Fibroblast of the conjunctiva (primary cell): Measurements from ENCODE around the gene COQ7.

Experiments
- DNase-seq: peaks from one replicate; pipeline ENCODE4 v3.0.0-alpha.2; 2010; ENCODE audit warnings: low read depth

Gene COQ7

DNA sequence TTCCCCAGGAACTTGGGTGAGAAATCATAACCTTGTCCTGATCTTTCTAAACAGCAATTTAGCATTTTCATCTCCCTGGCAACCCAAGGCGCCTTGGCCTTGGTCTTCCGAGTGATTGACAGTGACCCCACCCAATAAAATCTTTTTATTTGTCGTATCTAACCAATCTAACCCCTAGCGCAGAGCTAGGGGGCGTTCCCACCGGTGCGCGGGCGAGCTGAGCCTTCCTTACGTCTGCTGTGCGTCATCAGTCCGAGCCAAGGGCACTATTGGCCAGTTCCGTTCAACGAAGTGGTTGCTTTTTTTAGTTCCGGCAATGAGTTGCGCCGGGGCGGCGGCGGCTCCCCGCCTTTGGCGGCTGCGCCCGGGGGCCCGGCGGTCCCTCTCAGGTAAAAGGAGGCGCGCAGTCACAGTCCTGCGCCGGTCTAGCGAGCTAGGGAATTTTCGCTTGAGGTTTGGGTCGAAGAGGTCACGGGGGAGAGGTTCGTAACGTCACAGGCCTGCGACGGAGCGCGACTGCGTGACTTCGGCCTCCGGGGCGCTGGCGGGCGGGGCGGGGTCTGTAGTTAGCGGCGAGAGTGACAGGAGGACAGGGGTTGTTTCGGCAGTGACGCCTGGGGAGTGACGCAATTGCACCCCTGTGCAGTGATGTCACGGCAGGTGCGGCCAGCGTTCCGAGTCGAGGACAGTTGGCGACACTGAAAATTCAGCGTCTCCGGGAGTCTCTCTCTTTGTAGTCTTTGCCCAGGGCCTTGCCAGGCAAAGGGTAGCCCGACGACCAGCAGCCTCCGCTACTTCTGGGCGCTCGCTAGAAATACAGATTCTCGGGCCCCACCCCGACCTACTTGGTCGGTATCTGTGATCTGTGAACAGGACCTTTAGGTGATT, at the start of gene COQ7:
TSS of gene COQ7 (plus strand) at position 266 of the 888 bp plus-strand sequence. CDS start at position 317, 51 bp downstream.
- peak; percentile 99 for DNase-seq

DNA sequence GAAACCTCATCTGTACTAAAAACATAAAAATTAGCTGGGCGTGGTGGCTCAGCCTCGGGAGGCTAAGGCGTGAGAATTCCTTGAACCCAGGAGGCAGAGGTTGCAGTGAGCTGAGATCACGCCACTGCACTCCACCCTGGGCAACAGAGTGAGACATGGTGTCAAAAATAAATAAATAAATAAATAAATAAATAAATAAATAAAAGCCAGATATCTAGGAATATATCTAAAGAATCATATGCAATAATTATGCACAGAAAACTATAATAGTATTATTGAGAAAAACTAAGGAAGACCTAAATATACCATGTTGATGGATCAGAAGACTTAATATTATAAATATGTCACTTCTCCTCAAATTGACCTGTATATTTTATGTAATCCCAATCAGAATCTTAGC, 46.7 kb upstream of the COQ7 start:
- no peak for DNase-seq

DNA sequence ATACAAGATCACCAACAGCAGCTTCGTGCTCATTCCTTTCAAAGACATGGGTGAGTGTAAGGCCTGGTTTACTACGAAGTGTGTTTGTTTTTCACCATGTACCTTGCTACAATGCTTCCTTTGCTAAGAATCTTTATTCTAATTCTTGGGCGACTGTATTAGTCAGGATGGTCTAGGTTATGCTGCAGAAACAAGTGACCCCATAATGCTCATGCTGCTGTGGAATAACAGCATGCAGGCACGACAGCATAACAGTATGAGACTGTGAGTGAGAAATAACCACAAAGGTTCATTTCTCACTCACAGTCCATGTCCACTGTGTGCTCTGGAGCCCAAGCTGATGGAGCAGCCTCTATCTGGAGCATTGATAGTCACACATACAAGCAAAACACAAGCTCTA, 45.7 kb upstream of the COQ7 start:
- DNase-seq, result no peak

DNA sequence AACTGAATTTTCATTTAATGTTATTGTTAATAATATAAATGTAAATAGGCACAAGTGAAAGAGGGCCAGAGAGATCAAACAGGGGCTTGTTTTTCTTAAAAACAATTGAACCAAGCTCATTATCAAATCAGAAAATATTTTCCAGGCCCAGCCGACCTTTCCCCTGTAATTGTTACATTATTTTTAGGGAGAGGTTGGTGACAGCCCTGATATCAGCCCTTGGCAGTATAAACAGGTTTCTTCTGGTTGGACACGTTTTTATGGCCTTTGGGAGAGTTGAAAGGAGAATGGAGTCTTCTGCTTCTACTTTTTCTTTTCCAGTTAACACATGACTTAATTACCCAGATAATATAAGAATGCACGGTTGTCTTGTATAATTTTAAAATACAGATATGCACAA, 40.0 kb upstream of the COQ7 start:
- no peak for DNase-seq

DNA sequence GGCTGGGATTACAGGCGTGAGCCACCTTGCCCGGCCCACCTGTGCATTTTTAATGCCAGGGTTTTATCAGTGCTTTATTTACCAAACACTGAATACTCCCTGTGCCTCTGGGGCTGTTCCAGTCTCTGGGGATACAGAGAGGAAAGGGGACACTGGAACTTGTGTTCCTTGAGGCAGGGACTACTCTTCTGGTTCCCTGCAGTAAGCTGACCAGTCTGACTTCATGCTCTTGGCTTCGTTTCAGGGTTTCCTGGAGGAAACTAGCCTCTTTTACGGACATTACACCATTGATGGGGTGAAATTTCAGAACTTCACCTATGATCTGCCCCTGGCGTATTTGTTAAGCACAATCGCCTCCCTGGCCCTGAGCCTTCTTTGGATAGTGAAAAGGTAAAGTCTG, 37.4 kb upstream of the COQ7 start:
- DNase-seq, result no peak

DNA sequence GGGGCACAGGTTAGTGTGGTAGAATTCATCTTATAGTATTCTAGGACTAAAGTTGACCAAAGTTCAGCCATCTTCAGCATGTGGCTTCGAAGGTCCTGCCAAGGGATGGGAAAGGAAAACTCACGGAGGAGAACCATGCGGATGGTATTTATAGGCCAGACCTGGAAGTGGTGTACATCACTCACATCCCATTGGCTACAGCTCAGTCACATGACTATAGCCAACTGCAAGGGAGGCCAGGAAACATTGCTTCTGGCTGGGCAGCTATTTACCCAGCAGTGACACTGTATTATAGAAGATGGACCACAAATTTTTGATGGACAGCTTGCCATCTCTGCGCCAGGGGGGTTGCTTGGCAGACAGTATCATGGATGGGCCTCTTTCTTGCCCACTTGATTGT, 35.7 kb upstream of the COQ7 start:
- DNase-seq, result no peak

DNA sequence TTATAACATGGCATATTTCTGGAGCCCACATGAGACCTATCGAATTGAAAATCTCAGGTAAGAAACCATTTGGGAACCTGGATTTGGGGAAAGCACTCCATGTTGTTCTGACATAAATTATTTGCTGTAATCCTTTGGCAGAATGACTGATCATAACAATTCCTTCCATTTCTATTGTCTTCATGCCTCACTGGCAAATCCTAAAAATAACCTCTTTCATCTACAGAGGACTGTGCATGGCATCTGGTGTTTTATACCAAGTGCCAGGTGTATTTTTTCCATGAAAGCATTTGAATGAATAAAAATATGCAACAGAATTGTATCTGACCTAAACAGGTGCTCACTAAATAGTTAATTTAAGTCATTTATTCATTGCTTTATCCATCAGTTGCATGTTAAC, 33.7 kb upstream of the COQ7 start:
- no peak for DNase-seq

DNA sequence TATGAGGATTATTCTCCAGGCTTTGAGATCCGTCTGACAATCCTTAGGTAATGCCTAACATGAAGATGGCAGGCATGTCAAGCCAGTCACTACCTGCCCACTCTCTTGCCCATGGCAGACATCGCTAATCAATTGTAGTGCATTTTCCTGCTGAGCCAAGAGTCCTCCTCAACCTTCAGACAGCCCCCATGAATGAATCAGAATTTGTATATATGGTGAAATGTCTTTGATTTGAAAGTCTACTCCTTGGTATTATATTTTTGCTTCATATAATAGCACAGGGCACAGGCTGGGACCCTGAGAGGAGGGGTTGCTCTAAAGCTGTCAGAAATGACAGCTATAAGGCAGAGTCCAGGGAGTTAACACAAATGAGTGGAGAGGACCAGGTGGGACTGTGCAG, 27.0 kb upstream of the COQ7 start:
- no peak for DNase-seq

DNA sequence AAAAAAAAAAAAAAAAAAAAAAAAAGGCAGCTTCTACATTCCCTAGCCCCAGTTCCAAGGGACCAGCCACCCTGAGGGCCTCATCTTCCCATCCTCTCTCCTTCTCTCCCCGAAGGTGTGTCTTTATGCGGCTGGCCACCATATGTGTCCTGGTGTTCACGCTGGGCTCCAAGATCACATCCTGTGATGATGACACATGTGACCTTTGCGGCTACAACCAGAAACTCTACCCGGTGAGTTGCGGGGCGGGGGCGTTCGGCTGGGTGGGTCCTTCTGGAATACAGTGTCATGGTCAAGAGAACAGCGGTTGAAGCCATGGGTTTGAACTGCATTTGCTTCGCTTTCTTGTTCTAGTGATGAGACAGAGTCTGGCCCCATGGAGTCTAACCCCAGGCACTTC, 22.6 kb upstream of the COQ7 start:
- DNase-seq, result no peak

DNA sequence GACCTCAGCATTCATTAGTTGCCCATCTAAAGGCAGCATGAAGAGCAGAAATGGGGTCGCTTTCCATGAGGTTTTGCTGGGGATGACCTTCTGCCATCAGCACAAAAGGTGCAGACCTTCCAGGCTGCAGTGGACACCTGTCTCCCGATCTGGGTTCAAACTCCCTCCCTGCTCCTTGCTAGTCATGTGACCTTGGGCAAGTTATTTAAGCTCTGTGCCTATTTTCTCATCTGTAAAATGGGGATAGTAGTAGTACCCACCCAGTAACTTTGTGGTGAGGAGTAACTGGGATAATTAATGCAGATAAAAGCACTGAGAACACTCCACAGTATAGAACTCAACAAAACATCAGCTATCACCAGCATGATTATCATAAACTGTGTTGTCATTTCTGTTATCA, 21.4 kb upstream of the COQ7 start:
- DNase-seq, result no peak

DNA sequence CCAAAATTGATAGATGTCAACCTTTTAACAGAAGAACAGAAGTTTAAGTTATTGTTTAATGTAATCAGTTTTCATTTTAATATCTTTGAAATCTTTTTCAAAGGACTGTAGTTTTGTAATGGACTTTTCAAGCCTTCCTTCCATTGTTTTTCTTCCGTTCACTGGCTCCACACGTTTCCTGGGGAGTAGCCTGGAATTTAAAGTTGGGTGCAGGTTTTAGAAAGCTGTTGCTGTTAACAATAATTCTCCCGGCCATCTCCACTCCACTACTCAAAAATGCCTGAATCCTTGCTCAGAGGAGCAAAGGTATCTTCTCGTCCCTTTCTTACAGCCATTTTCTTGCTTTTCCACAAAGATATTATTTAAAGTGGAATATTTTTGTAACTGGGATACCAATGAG, 4.7 kb upstream of the COQ7 start:
- no peak for DNase-seq

DNA sequence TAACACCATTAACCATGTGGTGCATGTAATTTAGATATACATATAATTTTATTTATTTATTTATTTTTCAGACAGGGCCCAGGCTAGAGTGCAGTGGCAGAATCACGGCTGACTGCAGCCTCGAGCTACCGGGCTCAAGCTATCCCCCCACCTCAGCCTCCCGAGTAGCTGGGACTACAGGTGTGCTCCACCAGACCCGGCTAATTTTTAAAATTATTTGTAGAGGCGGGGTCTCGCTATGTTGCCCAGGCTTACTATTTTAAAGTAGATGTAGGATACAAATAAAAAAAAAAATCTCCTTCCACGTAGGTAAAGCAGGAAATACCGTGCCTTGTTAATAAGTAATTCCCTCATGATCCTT, 446 bp upstream of the COQ7 start:
- no peak for DNase-seq

DNA sequence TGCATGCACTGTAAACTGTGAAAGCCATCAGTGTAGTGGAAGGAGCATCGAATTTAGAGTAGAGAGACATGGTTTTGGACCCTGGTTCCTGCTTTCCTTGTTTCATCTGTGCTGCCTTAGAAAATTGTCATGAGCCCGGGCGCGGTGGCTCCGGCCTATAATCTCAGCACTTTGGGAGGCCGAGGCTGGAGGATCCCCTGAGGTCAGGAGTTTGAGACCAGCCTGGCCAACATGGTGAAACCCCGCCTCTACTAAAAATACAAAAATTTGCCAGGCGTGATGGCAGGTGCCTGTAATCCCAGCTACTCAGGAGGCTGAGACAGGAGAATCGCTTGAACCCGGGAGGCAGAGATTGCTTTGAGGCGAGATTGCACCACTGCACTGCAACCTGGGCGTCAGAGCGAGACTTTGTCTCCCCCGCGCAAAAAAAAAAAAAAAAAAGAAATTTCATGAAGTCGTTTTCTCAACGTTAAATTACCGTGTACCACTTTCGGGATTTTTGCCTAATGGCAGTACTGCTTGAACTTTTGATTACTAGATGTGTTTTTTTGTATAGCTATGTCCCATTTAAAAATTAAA, 912 bp downstream of the COQ7 start:
- DNase-seq, result no peak

DNA sequence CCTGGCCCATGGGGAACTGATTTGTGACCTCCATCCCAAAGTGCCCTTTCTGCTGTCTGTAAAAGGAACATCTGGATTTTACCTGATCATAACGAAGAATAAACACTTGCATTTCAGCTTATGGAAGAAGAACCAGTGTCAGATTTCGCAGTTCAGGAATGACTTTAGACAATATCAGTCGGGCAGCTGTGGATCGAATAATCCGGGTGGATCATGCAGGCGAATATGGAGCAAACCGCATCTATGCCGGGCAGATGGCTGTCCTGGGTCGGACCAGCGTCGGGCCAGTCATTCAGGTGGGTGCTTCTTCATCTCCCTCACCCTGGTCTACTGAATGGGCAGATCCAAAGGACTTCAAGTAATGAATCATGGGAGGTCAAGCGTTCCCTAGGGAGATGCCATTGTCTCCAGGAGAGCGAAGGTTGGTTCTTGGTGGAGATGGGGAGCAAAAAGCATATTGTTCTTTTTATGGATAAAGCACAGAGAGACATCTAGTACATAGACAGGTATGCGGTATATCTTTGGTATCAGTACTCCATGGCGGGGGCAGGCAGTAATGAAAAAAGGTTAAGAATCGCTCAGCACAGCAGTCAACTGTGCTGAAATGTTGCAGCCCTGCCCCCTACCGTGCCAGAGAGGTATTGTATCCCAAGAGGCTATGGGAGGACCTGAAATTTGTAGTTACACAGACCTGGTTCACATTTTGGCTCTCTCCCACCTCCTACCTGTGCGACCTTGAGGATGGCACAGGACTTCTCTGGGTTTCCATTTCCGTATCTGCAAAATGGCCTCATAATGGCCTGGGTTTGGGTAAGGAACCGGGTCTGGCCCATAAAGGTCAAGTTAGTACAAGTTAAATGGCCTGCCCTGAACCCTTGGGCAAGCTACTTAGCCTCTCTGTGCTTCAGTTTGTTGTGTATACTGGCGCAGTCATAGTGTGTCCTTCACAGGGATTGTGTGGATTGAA, 4.7 kb downstream of the COQ7 start:
- DNase-seq, result peak; percentile 32

DNA sequence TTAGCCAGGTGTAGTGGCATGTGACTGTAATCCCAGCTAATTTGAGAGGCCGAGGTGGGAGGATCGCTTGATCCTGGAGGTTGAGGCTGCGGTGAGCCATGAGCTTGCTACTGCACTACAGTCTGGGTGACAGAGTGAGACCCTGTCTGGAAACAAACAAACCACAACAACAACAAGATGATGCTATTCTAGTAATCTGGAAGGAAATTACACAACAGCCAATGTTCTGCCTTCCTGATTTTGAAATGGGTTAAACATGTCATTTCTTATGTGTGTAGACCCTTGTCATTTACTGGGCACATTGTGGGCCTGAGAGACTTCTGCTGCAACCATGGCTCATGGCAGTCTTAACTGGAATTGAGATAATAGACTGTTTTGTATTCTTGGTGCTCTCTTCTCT, 5.9 kb downstream of the COQ7 start:
- no peak for DNase-seq

DNA sequence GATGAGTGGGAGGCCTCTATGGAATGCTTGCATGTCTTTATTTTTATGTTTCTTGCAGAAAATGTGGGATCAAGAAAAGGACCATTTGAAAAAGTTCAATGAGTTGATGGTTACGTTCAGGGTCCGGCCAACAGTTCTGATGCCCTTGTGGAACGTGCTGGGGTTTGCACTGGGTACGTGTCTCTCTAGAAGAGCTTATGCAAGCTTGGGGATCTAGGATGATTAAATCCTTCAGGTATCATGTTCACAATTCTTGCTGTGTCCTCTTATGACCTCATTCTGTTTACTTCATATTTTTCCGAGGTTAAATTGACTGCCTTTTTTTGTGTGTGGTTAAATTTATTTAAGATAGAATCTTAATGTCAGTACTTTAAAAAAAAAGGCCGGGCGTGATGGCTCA, 6.4 kb downstream of the COQ7 start:
- no peak for DNase-seq

DNA sequence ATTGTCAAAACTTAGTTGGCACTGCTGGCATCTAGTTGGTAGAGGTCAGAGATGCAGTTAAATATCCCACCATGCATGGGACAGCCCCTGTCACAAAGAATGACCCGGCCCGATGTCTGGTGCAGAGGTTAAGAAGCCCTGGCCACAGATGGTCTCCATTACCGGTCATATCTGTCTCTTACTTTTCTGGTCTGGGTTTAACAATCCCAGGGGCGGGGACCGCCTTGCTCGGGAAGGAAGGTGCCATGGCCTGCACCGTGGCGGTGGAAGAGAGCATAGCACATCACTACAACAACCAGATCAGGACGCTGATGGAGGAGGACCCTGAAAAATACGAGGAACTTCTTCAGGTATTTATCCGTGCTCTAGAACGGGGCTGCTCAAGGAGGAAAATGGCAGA, 8.1 kb downstream of the COQ7 start:
- DNase-seq, result no peak

DNA sequence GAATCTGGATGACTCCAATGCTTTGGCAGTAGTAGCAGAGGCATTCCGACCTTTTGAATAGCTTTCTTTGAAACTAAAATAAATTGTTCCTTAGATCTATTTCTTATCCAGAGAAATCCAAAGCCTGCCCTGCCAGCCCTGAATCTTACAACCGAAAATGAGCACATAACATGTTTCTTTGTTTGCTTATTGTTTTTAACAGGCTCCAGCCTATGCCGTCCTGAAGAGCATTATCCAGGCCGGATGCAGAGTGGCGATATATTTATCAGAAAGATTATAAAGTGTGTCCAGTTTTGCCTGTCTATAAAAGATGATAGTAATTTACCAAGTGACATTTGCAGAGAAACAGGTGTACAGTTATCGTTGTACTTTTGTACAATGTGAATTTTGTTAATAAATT, 10.5 kb downstream of the COQ7 start:
- no peak for DNase-seq

DNA sequence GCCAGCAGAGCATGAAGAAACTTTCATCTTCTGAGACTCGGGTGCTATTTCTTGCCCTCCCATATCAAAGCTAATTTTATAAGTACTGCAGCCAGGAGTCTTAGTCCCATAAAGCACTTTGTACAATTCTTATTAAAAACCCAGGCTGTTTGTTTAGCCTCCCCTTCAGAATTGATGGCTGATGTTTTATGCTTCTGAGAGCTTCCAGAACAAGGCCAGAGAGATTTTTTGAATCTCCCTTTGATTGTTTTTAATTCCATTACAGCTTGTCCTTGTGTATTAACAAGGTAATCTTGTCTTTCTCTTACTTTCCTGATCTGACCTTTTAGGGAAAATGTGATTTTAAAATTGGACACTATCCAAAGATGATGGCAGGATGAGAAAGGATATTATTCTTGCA, 16.3 kb downstream of the COQ7 start:
- DNase-seq, result no peak

DNA sequence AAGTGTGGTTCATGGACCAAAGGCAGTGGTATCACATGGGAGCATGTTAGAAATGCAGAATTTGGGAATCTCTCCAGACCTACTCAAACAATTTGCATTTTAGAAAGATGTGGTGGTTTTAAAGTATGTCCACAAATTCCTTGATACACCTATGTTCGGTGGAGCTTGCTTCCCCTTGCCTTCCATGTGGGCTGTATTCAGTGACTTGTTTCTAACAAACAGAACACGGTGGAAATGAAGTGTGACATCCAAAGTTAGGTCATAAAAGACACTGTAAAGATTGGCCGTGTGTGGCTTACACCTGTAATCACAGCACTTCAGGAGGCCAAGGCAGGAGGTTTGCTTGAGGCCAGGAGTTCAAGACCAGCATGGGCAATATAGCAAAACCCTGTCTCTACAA, 16.7 kb downstream of the COQ7 start:
- DNase-seq, result no peak

DNA sequence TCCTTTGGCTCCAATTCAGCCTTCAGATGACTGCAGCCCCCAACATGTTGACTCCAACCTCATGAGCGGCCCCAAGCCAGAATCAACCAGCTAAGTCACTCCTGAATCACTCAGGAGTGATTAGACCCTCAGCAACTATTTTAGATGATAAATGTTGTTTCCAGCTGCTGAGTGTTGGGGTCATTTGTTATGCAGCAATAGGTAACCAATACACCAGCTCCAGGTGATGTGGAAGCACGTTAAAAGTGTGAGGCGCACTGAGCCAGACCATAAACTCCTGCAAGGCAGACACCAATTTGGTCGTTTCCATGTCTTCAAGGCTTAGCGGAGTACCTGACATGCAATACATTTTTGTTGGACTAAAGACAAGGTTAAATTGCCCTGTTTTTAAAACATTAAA, 17.5 kb downstream of the COQ7 start:
- no peak for DNase-seq

DNA sequence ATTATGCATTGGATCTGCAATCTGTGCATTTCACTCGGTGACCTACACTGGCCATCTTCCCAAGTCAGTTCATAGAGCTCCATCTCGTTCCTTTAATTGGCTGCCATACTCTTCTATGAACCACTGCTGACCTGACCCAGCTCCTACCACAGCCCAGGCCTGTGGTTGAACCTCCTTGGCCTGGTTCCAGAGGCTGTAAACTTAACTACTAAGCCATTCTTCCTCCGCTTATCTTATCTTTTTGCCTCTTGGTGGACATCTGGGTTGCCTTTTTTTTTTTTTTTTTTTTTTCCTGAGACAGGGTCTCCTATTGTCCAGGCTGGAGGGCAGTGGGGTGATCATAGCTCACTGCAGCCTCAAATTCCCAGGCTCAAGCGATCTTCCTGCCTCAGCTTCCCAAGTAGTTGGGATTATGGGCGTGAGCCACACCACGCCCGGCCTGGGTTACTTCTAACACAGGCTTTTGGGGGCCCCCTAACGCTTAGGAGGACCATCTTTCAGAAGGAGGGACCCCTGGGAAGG, 18.3 kb downstream of the COQ7 start:
- no peak for DNase-seq
